IPS DF 4.7 (cell line): ENCODE measurements around the gene CCL18.
"Not testable (repeated sequence)": the region's sequence is repeated elsewhere in the genome, so short reads cannot be mapped to it uniquely, and the experiment has no call there.

Source experiments
- DNase-seq: peaks from one replicate; pipeline ENCODE4 v3.0.0-alpha.2; 2013; ENCODE audit warnings: low spot score; ENCODE audit errors: extremely low read depth

Gene CCL18

GRCh38 chr17:36063786-36064541 is at the start of gene CCL18:
Gene CCL18, plus strand, starts transcription at chr17:36064272. Its CDS starts 71 bp downstream, at chr17:36064343.
- DNase-seq, result no peak

- no peak for DNase-seq
These were observed 49.1 kb upstream of the CCL18 start for GRCh38 chr17:36014946-36015345.

GRCh38 chr17:36015895-36016294 is 48.2 kb upstream of the CCL18 start:
- DNase-seq, result not testable (repeated sequence)

GRCh38 chr17:36016555-36016954 is 47.5 kb upstream of the CCL18 start:
- DNase-seq, result no peak

- DNase-seq, result no peak
These were observed 46.3 kb upstream of the CCL18 start, which contains the start of gene CCL23 for GRCh38 chr17:36017799-36018198. Gene CCL23, minus strand, starts transcription at chr17:36017972. Its CDS starts 75 bp downstream, at chr17:36017897.

- no peak for DNase-seq
These were observed 44.6 kb upstream of the CCL18 start for GRCh38 chr17:36019423-36019822.

GRCh38 chr17:36024106-36024869 is 39.8 kb upstream of the CCL18 start:
- no peak for DNase-seq

- no peak for DNase-seq
These were observed 36.3 kb upstream of the CCL18 start for GRCh38 chr17:36027761-36028160.

- no peak for DNase-seq
These were observed 33.1 kb upstream of the CCL18 start for GRCh38 chr17:36030956-36031355.

GRCh38 chr17:36034127-36034526 is 29.9 kb upstream of the CCL18 start:
- DNase-seq, result no peak

GRCh38 chr17:36036235-36036634 is 27.8 kb upstream of the CCL18 start:
- no peak for DNase-seq

- no peak for DNase-seq
These were observed 16.0 kb upstream of the CCL18 start for GRCh38 chr17:36048066-36048465.

- DNase-seq, result no peak
These were observed 14.4 kb upstream of the CCL18 start for GRCh38 chr17:36049643-36050042.

GRCh38 chr17:36055171-36055570 is 8.9 kb upstream of the CCL18 start:
- DNase-seq, result no peak

GRCh38 chr17:36055921-36056520 is 8.1 kb upstream of the CCL18 start:
- no peak for DNase-seq

GRCh38 chr17:36057911-36058310 is 6.2 kb upstream of the CCL18 start:
- no peak for DNase-seq

- no peak for DNase-seq
These were observed 4.7 kb upstream of the CCL18 start for GRCh38 chr17:36059406-36059805.

GRCh38 chr17:36060816-36061215 is 3.3 kb upstream of the CCL18 start:
- no peak for DNase-seq

GRCh38 chr17:36066365-36066985 is 2.4 kb downstream of the CCL18 start:
- DNase-seq, result no peak

GRCh38 chr17:36068524-36068923 is 4.5 kb downstream of the CCL18 start:
- no peak for DNase-seq

GRCh38 chr17:36069136-36069535 is 5.1 kb downstream of the CCL18 start:
- DNase-seq, result no peak

GRCh38 chr17:36070427-36070826 is 6.4 kb downstream of the CCL18 start:
- no peak for DNase-seq
